Measurements from ENCODE around the gene TC2N. TPM values are rescaled to one million over a fixed set of nuclear protein-coding genes. Genes with fewer than 3 reads are reported as not detected.
A peak's percentile ranks its signal among the peaks of the same experiment; 100 is the strongest.

The TC2N gene
- 56.7 TPM for total RNA-seq
- long read RNA-seq, full-length matches to known transcripts, result 18 of 33 reads
- long read RNA-seq, partial matches to known transcripts, result 6 of 33 reads
- long read RNA-seq, other reads (novel, unspliced or antisense), result 9 of 33 reads

- H3K9me3 ChIP-seq, result no peaks in the 10 kb centered on the region
- DNase-seq, result no peak
- H3K4me3 ChIP-seq, result peak within 1 kb of the TSS; percentile 35
- peak; percentile 39 for ATAC-seq
- H3K4me1 ChIP-seq, result peaks cover 38% of the 10 kb centered on the region
- H3K27ac ChIP-seq, result peak within 1 kb of the TSS; percentile 70
- H3K27me3 ChIP-seq, result no peaks in the 10 kb centered on the region
- H3K36me3 ChIP-seq, result no peaks in the 10 kb centered on the region
- TF ChIP-seq CTCF (IDR thresholded peaks at IDR 0.05), result no peak
- intact Hi-C loops (cut with DNase I), result no loop called here
These were observed at the start of gene TC2N for GRCh38 chr14:91867316-91867988. TSS of gene TC2N (minus strand) at chr14:91867536. CDS start at chr14:91813769, 53,767 bp downstream.

GRCh38 chr14:91912035-91912434 lies 44.7 kb upstream of the TC2N start:
- H3K27me3 ChIP-seq, result no peaks in the 10 kb centered on the region
- ATAC-seq (peak; percentile 42), DNase-seq (no peak)
- no peaks in the 10 kb centered on the region for H3K9me3 ChIP-seq
- no peaks in the 10 kb centered on the region for H3K36me3 ChIP-seq
- peaks cover 7% of the 10 kb centered on the region for H3K4me1 ChIP-seq
- peak overlapping the region; percentile 3 for H3K27ac ChIP-seq
- intact Hi-C loops (cut with DNase I), result no loop called here
- no peak overlapping the region for H3K4me3 ChIP-seq
- no peak for TF ChIP-seq CTCF (IDR thresholded peaks at IDR 0.05)

GRCh38 chr14:91911474-91912032 lies 44.2 kb upstream of the TC2N start:
- DNase-seq (no peak), ATAC-seq (peak; percentile 91)
- intact Hi-C loops (cut with DNase I), result no loop called here
- Histone ChIP-seq H3K27ac (peak overlapping the region; percentile 65), H3K9me3 (no peaks in the 10 kb centered on the region), H3K27me3 (no peaks in the 10 kb centered on the region), H3K36me3 (no peaks in the 10 kb centered on the region), H3K4me3 (no peak overlapping the region), H3K4me1 (peaks cover 7% of the 10 kb centered on the region)
- peak; percentile 53 for TF ChIP-seq CTCF (IDR thresholded peaks at IDR 0.05)

GRCh38 chr14:91910196-91910595 lies 42.9 kb upstream of the TC2N start:
- intact Hi-C loops (cut with DNase I), result no loop called here
- Histone ChIP-seq H3K9me3 (no peaks in the 10 kb centered on the region), H3K27me3 (no peaks in the 10 kb centered on the region), H3K36me3 (no peaks in the 10 kb centered on the region), H3K4me3 (no peak overlapping the region), H3K27ac (no peak overlapping the region), H3K4me1 (peaks cover 7% of the 10 kb centered on the region)
- no peak for DNase-seq
- TF ChIP-seq CTCF (IDR thresholded peaks at IDR 0.05), result no peak
- ATAC-seq, result peak; percentile 33

- ATAC-seq, result no peak
- no peaks in the 10 kb centered on the region for H3K36me3 ChIP-seq
- H3K9me3 ChIP-seq, result no peaks in the 10 kb centered on the region
- H3K27ac ChIP-seq, result no peak overlapping the region
- TF ChIP-seq CTCF (IDR thresholded peaks at IDR 0.05), result no peak
- no peak overlapping the region for H3K4me3 ChIP-seq
- intact Hi-C loops (cut with DNase I), result no loop called here
- H3K4me1 ChIP-seq, result peaks cover 2% of the 10 kb centered on the region
- DNase-seq, result no peak
- no peaks in the 10 kb centered on the region for H3K27me3 ChIP-seq
These were observed 39.0 kb upstream of the TC2N start for GRCh38 chr14:91906374-91906773.

All from upper lobe of right lung (tissue), 1 donor.